AG04449 (cell line): Measurements from ENCODE around the gene ZEB2.

Source experiments
- CTCF ChIA-PET: fragments of 350-600 bp; formaldehyde crosslinking; extraction: SDS; loops from one replicate; lab custom pipeline; 2021; ENCODE audit warnings: antibody characterized with exemption; lab: Yijun Ruan, JAX
- POLR2A ChIA-PET: fragments of 400-600, 350-600 bp; formaldehyde crosslinking; extraction: SDS; loops from one replicate; lab custom pipeline; 2020; ENCODE audit warnings: antibody characterized with exemption, inconsistent platforms; lab: Yijun Ruan, JAX
- DNase-seq: peaks from one replicate; pipeline ENCODE4 v3.0.0-alpha.2; 2010; ENCODE audit warnings: low read depth, low spot score
- H3K4me3 ChIP-seq: 2 replicates; pipeline ENCODE4 v1.5.1; 2011; ENCODE audit warnings: low read depth, mild to moderate bottlenecking, control low read depth, low read length
- CTCF ChIP-seq: IDR thresholded peaks from one replicate; pipeline ENCODE4 v1.5.1; 2011; ENCODE audit warnings: mild to moderate bottlenecking, moderate library complexity, low read length, control low read depth, inconsistent platforms; ENCODE audit not compliant: insufficient read depth; ENCODE audit errors: missing control alignments

Gene ZEB2

GRCh38 chr2:144429396-144430112, 90.4 kb downstream of the ZEB2 start:
- TF ChIP-seq CTCF: no peak
- H3K4me3 ChIP-seq: no peak overlapping the region
- no peak for DNase-seq
- CTCF ChIA-PET: interaction anchor here (0.9 to 1.1 kb wide), 2 partner anchors 8 to 20 kb away, joined by 3 read pairs; no protein-coding TSS in a partner anchor
- POLR2A ChIA-PET: no interaction called here

GRCh38 chr2:144426981-144427479, 92.9 kb downstream of the ZEB2 start:
- ChIA-PET CTCF (interaction anchor here (1.4 kb wide), 1 partner anchor 22 kb away, joined by 4 read pairs; no protein-coding TSS in a partner anchor), POLR2A (no interaction called here)
- peak; percentile 28 for DNase-seq
- TF ChIP-seq CTCF: no peak
- no peak overlapping the region for H3K4me3 ChIP-seq

DNA sequence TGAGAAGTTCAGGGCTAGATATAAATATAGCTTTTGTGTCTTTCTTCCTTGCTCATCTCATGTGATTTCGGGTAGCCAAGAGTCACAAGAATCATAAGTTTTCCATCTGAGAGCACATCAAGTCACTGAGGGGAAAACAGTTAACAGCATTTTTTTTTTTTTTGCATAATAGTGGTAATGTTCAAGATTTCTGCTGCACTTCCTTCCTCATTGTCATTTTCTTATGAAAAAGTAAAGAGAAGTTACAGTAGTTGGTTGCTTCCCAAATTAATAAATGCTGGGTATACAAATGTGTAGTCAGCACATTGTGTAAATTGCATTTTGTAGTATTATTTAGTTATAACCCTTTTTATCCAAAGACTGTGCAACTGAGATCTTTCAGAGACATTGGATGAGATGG, 93.6 kb downstream of the ZEB2 start:
- no peak for TF ChIP-seq CTCF
- POLR2A ChIA-PET: no interaction called here

DNA sequence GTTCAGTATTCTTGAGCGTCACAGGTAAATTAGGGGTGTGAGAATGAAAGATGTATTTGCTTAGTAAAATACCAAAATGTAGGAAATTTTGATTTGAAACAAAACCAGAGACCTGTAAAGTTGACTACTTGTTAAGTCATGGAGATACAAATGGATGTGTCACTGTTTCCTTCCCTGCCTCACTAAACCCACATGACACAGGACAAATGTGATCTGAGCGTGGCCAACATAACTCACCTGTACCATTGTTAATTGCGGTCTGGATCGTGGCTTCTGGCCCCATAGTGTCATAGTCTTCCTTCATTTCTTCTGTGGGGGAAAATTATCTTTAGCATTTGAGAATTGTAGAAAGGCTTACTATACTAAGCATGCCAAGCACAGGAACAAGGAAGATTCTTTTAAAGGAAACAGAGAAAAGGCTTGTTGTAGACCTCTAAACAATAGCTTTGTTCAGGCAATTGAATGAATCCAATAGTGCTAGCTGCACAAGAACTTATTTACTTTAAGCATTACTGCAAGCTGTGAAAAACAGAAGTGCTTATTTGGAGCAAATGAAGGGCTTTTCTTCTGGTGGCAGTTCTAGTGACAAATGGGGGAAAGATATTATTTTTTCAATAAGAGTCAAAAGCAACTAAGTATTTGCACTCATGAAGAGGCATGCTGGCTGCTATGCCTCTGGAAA, 95.2 kb downstream of the ZEB2 start:
- ChIA-PET POLR2A (no interaction called here), CTCF (no interaction called here)
- no peak for DNase-seq
- no peak overlapping the region for H3K4me3 ChIP-seq
- no peak for TF ChIP-seq CTCF

More for the DNA sequence above, 93.6 kb downstream of the ZEB2 start:
- H3K4me3 ChIP-seq: no peak overlapping the region
- CTCF ChIA-PET: no interaction called here
- no peak for DNase-seq

DNA sequence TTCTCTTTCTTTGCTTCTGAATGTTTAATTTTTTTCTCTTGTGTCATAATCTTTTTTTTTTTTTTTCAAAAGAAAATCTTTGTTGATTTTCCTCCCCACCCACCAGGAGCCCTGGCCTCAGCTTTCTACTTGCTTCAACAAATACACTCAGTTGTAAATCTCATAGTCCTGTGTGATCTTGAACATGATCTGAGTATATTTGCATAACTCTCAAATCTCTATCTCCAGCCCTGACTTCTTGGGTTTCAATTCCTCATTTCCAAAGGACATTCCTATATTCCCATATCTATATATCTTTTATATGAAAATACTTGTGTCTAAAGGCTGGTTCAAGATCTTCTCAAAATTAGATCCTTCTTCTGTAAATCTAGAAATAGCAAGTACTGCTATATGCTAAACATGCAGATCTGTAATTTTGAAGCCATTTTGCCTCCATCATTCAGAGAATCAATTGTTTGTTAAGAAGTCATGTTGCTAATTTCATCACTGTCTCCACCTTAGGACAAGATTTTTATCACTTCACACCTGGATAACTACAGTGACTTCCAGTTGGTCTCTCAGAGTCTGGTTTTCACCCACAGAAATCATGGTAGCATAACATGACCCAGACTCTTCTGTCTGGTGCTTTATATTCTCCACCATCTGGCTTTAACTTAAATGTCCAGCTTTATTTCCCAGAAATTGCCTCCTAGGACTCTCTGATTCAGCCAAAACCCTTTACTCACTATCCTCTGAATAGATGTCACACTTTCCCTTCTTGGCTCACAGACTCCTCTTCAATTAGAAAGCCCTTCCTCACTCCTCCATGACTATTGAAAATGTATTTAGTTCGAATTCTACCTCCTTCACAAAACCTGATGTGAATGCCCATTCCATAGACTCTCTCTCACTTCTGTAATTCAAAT, 98.1 kb downstream of the ZEB2 start:
- no peak for DNase-seq
- H3K4me3 ChIP-seq: no peak overlapping the region
- CTCF ChIA-PET: interaction anchor here (1.2 kb wide), 2 partner anchors 8 to 10 kb away, joined by 3 read pairs; no protein-coding TSS in a partner anchor
- TF ChIP-seq CTCF: no peak
- POLR2A ChIA-PET: no interaction called here
